Stomach smooth muscle (tissue), 2 donors: ENCODE data around the gene METTL17.
"Not testable (repeated sequence)": the region's sequence is repeated elsewhere in the genome, so short reads cannot be mapped to it uniquely, and the experiment has no call there.

ENCODE experiments used
- H3K27ac ChIP-seq: one replicate; pipeline ENCODE4 v1.7.0; 2013; ENCODE audit warnings: mild to moderate bottlenecking, low read length, inconsistent platforms
- H3K27me3 ChIP-seq, 2 donors: one replicate each; pipeline ENCODE4 v1.7.0; 2013; ENCODE audit warnings: low read length in 2 of 2; ENCODE audit not compliant: insufficient read depth in 2 of 2, control insufficient read depth in 1 of 2
- H3K36me3 ChIP-seq, 2 donors: one replicate each; pipeline ENCODE4 v1.7.0; 2013; ENCODE audit warnings: low read length in 2 of 2; ENCODE audit not compliant: control insufficient read depth in 2 of 2, insufficient read depth in 2 of 2
- H3K4me1 ChIP-seq: one replicate; pipeline ENCODE4 v1.7.0; 2013; ENCODE audit warnings: low read length; ENCODE audit not compliant: control insufficient read depth, insufficient read depth
- H3K4me3 ChIP-seq, 2 donors: one replicate each; pipeline ENCODE4 v1.7.0; 2013; ENCODE audit warnings: low read length in 2 of 2
- H3K9ac ChIP-seq, 2 donors: one replicate each; pipeline ENCODE4 v1.7.0; 2013; ENCODE audit warnings: low read length in 2 of 2, mild to moderate bottlenecking in 1 of 2
- H3K9me3 ChIP-seq, 2 donors: one replicate each; pipeline ENCODE4 v1.7.0; 2013; ENCODE audit warnings: low read length in 2 of 2; ENCODE audit not compliant: control insufficient read depth in 2 of 2
- donor health status: healthy.
- donor health status: Pancreatic carcinoma.

METTL17 gene

DNA sequence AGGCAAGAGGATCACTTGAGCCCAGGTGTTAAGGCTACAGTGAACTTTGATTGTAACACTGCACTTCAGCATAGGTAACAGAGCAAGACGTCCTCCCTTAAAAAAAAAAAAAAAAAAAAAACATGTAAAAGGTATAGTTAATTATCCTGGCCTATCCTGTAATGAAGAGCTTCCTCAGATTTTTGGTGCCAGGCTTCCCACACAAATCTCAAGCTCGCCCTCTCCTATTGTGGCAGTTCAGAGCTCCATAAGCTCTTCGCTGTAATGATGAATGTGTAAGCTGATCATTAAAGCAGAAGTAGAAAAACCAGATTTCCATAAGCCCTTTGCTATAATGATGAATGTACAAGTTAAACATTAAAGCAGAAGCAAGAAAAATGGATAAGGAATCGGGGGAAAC is 7.3 kb downstream of the METTL17 start:
- Histone ChIP-seq H3K27me3 (no peaks in the 10 kb centered on the region), H3K27ac (no peak overlapping the region), H3K9ac (no peak overlapping the region), H3K36me3 (peaks cover 42 to 43% of the 10 kb centered on the region in 2 donors), H3K4me1 (no peaks in the 10 kb centered on the region), H3K9me3 (no peaks in the 10 kb centered on the region), H3K4me3 (no peak overlapping the region)

DNA sequence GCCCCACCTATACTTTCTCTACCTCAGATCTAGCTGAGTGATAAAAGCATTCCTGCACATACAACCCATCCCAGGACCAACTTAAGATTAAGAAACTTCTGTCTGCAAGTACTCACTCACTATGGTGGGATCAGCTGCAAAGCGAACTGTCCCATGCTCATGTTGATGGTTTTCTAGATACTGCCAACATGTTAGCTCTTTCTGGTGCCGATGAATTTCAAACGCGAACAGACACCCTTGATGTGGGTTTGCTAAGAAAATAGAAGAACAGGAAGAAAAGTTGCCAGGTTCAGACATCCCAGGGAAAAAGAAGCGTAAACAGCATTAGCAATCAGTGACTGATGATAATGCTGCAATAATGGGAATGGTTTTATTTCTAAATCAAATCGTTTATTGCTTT is 7.8 kb downstream of the METTL17 start:
- no peak overlapping the region for H3K4me3 ChIP-seq
- no peaks in the 10 kb centered on the region for H3K9me3 ChIP-seq
- H3K36me3 ChIP-seq, result peaks cover 38 to 40% of the 10 kb centered on the region in 2 donors
- no peaks in the 10 kb centered on the region for H3K27me3 ChIP-seq
- H3K9ac ChIP-seq, result no peak overlapping the region
- no peak overlapping the region for H3K27ac ChIP-seq
- H3K4me1 ChIP-seq, result no peaks in the 10 kb centered on the region

DNA sequence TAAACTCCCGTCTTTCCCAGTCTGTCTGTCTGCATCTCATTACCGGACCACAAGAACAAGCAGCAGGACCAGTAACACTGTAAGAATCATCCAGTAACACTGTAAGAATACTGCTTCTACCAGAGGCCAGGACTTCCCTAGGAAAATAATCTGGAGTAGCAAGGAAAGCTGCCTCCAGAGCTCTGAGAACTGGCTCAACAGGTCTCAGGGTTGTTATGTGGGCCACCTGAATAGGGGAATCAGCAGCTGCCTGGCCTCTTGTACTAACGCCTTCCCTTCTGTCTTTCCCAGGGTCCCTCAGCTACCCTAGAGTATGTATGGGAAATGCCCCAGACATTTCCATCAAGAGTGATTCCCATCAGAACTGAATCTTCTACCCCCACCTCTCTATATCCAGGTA is 8.4 kb downstream of the METTL17 start:
- Histone ChIP-seq H3K9ac (no peak overlapping the region), H3K27me3 (no peaks in the 10 kb centered on the region), H3K9me3 (no peaks in the 10 kb centered on the region), H3K4me3 (no peak overlapping the region), H3K27ac (no peak overlapping the region), H3K4me1 (no peaks in the 10 kb centered on the region), H3K36me3 (peaks cover 32 to 35% of the 10 kb centered on the region in 2 donors)

DNA sequence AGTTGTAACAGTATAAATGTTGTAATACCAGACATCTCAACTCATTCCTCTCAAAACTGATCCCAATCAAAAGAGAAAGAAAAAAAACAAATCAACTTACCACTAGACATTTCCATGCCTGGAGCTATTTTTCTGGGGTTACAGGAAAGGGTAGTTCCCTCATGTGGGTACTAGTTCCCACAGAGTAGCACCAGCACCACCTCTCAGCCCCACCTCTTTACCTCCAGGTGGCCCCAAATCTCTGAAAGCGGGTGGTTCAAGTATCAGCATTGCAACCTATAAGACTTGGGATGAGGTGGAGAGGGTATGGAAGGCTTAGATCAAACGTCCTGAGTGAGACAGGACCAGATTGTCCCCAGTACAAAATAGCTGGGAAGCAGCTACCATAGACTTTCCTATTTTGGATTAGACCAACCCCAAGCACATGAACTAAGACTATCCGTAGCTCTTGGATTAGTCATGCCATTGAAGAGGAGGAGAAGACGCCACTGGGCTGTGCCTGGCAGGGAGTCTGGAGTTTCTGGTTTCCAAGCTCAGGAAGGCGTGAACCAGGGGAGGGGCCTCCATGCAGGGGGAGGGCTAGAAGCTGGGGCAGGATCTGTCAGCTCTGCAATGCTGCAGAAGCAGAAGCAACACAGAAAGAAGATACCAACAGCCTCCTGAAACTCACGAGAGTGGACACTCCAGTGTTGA is 9.0 kb downstream of the METTL17 start, which contains the start of gene SLC39A2:
TSS of gene SLC39A2 (plus strand) at position 620 of the 693 bp plus-strand sequence. CDS start 154 bp downstream, outside the sequence.
- Histone ChIP-seq H3K4me3 (no peak within 1 kb of the TSS), H3K27me3 (no peaks in the 10 kb centered on the region), H3K36me3 (peaks cover 29 to 32% of the 10 kb centered on the region in 2 donors), H3K9me3 (no peaks in the 10 kb centered on the region), H3K27ac (no peak within 1 kb of the TSS), H3K4me1 (no peaks in the 10 kb centered on the region), H3K9ac (no peak within 1 kb of the TSS)

DNA sequence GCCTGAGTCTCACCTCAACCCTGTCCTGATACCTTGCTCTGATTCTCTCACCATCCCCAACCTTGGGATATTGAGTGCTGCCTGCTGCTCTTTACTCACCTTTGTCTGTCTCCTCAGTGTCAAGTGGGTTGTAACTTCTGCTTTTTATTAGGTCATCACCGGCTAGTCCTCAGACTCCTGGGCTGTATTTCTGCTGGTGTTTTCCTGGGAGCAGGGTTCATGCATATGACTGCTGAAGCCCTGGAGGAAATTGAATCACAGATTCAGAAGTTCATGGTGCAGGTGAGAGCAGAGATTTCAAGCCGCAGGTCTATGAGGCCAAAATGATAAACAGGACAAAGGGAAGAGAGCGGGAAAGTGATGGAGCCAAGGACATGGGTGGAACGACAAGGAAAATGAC is 9.8 kb downstream of the METTL17 start:
- Histone ChIP-seq H3K4me1 (no peaks in the 10 kb centered on the region), H3K9ac (no peak overlapping the region), H3K4me3 (no peak overlapping the region), H3K9me3 (no peaks in the 10 kb centered on the region), H3K36me3 (peaks cover 22 to 25% of the 10 kb centered on the region in 2 donors), H3K27me3 (no peaks in the 10 kb centered on the region), H3K27ac (no peak overlapping the region)

DNA sequence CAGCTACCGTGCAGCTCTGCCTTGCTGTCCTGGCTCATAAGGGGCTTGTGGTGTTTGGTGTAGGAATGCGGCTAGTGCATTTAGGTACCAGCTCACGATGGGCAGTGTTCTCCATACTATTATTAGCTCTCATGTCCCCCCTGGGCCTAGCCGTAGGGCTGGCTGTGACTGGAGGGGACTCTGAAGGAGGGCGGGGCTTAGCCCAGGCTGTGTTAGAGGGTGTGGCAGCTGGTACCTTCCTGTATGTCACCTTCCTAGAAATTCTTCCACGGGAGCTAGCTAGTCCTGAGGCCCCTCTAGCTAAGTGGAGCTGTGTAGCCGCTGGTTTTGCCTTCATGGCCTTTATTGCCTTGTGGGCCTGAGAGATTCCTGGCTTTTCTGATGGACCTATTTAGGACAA is 11.4 kb downstream of the METTL17 start:
- H3K4me3 ChIP-seq, result no peak overlapping the region
- no peaks in the 10 kb centered on the region for H3K9me3 ChIP-seq
- no peaks in the 10 kb centered on the region for H3K4me1 ChIP-seq
- H3K27ac ChIP-seq, result no peak overlapping the region
- no peaks in the 10 kb centered on the region for H3K27me3 ChIP-seq
- no peak overlapping the region for H3K9ac ChIP-seq
- peaks cover 6 to 8% of the 10 kb centered on the region in 2 donors for H3K36me3 ChIP-seq

DNA sequence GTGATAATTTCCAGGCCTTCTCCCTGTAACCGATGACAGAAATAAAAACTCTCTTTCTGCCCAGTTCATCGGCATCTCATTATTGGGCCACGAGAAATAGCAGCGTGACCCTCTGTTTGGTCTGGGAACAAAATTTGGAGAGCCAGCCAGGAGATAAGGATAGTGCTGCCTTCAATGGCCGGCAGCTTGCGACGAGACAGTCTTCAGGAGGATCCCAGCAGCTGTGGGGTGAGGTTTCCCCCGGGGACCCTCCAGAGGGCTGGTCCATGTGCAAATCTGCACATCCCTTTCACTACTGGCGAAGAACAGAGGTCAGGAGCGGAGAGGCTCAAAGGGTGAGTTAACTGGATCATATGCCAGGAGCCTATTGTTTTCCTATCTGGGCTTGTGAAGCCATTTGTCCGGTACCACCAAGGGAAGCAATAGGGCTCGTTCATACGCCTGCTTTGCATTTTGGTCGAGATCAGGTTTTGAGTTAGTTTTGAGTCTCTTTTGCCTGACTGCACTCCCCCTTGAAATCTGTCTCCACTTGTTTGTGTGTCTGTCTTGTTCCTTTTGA is 14.1 kb downstream of the METTL17 start:
- no peak overlapping the region for H3K27ac ChIP-seq
- H3K9me3 ChIP-seq, result no peaks in the 10 kb centered on the region
- H3K4me1 ChIP-seq, result no peaks in the 10 kb centered on the region
- no peak overlapping the region for H3K9ac ChIP-seq
- H3K27me3 ChIP-seq, result no peaks in the 10 kb centered on the region
- H3K36me3 ChIP-seq, result no peaks in the 10 kb centered on the region
- no peak overlapping the region for H3K4me3 ChIP-seq

DNA sequence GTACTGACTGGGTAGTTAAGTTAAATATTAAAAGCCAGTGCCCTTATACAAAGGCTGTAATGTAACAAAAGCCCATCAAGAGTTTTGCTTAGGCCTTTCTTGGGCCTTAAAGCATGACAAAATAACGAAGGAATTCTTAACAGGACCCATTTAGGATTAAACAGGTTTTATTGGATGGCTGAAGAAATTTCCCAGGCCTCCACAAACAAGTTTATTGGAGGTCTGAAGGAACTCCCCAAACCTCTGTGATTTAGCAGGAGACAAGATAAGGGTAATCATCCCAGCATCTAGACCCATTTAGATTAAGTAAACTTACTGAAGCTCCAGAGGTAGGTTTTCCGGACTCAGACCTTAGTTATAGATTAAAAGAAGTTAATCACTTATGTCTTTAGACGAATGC is 19.9 kb downstream of the METTL17 start:
- H3K4me3 ChIP-seq, H3K4me1 ChIP-seq, H3K36me3 ChIP-seq, H3K9ac ChIP-seq, H3K27me3 ChIP-seq, H3K27ac ChIP-seq, H3K9me3 ChIP-seq: not testable (repeated sequence)

DNA sequence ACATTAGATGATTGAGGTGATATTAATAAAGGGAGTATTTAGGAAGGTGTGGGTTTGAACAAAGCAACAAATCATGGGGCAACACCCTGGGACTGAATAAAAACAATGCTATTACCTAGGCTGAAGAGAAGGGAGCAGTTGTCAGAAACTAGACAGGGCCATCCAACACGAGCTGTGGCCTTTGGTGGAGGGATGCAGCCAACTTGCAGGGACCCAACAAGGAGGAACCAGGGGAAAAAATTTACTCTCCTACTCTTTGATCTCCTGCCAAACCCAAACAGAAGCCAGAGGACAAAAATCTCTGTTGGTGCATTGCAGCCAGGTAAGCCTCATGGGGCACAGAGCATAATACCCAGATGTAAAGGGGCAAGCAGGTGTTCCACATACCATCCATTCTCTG is 21.4 kb downstream of the METTL17 start:
- H3K36me3 ChIP-seq, result no peaks in the 10 kb centered on the region
- no peak overlapping the region for H3K9ac ChIP-seq
- H3K9me3 ChIP-seq, result no peaks in the 10 kb centered on the region
- no peak overlapping the region for H3K27ac ChIP-seq
- no peak overlapping the region for H3K4me3 ChIP-seq
- no peaks in the 10 kb centered on the region for H3K27me3 ChIP-seq
- no peaks in the 10 kb centered on the region for H3K4me1 ChIP-seq

DNA sequence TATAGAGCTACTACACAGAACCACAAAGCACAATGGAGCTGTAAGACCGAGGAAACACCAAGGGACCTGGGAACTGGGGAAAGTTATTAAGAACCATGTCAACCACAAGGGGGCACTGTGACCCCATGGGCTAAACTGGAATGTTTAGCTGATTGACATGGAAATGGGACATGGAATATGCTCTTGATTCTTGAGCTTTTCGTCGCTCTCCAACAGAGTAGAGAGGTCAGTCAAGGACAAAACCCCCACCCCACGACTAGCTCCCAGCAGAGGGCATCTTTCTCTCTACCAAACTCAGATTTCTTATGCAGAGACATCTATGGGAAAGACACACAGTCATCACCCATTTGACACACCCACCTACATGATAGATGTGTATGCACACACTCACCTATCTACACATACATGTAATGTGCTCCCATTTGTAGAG is 25.0 kb downstream of the METTL17 start:
- Histone ChIP-seq H3K9me3 (no peaks in the 10 kb centered on the region), H3K36me3 (peaks cover 20 to 30% of the 10 kb centered on the region in 2 donors), H3K4me1 (no peaks in the 10 kb centered on the region), H3K27ac (no peak overlapping the region), H3K27me3 (no peaks in the 10 kb centered on the region), H3K4me3 (no peak overlapping the region), H3K9ac (no peak overlapping the region)

DNA sequence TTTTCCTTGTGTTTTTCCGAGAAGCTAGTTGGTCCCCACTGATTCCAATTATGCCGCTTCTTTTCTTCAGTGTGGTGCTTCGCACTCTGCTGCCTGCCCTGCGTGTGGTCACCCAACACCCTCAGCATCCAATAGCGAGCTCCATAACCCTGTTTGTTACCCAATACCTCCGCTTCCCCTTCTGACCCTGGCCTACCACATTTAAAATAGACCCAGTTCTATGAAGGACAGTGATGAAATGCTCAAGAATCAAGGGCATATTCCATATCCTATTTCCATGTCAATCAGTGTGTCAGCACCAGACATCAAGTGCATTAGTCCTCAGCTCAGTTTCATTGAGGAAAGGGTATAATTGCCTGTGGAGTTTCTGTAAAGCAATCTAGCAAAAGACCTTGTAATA is 25.5 kb downstream of the METTL17 start:
- no peaks in the 10 kb centered on the region for H3K4me1 ChIP-seq
- no peaks in the 10 kb centered on the region for H3K27me3 ChIP-seq
- no peak overlapping the region for H3K4me3 ChIP-seq
- H3K9ac ChIP-seq, result no peak overlapping the region
- peaks cover 21 to 32% of the 10 kb centered on the region in 2 donors for H3K36me3 ChIP-seq
- H3K27ac ChIP-seq, result no peak overlapping the region
- H3K9me3 ChIP-seq, result no peaks in the 10 kb centered on the region
